Rectal smooth muscle tissue (tissue), 1 donor: ENCODE data around the gene GOLGA6L26.
"Not testable (repeated sequence)": the region's sequence is repeated elsewhere in the genome, so short reads cannot be mapped to it uniquely, and the experiment has no call there.

Source experiments
- H3K27ac ChIP-seq: one replicate; pipeline ENCODE4 v1.7.0; 2013; ENCODE audit warnings: low read depth, low read length, inconsistent platforms
- H3K27me3 ChIP-seq: one replicate; pipeline ENCODE4 v1.7.0; 2013; ENCODE audit warnings: low read length; ENCODE audit not compliant: control insufficient read depth, insufficient read depth
- H3K36me3 ChIP-seq: one replicate; pipeline ENCODE4 v1.7.0; 2013; ENCODE audit warnings: low read length; ENCODE audit not compliant: control insufficient read depth, insufficient read depth
- H3K4me1 ChIP-seq: one replicate; pipeline ENCODE4 v1.7.0; 2013; ENCODE audit warnings: low read length; ENCODE audit not compliant: control insufficient read depth, insufficient read depth
- H3K4me3 ChIP-seq: one replicate; pipeline ENCODE4 v1.7.0; 2013; ENCODE audit warnings: low read length
- H3K9ac ChIP-seq: one replicate; pipeline ENCODE4 v1.7.0; 2013; ENCODE audit warnings: low read length

GOLGA6L26 gene

GRCh38 chr15:23311233-23311632 lies 22.8 kb downstream of the GOLGA6L26 start:
- H3K36me3 ChIP-seq = peaks cover 17% of the 10 kb centered on the region
- H3K27ac ChIP-seq, H3K4me1 ChIP-seq, H3K27me3 ChIP-seq, H3K4me3 ChIP-seq, H3K9ac ChIP-seq: not testable (repeated sequence)

GRCh38 chr15:23305921-23306320 lies 28.1 kb downstream of the GOLGA6L26 start:
- not testable (repeated sequence) for H3K4me3 ChIP-seq, H3K4me1 ChIP-seq
- peaks cover 11% of the 10 kb centered on the region for H3K36me3 ChIP-seq

GRCh38 chr15:23304805-23305204 lies 29.2 kb downstream of the GOLGA6L26 start:
- H3K27me3 ChIP-seq, H3K27ac ChIP-seq, H3K36me3 ChIP-seq, H3K4me1 ChIP-seq, H3K9ac ChIP-seq: not testable (repeated sequence)
- H3K4me3 ChIP-seq = peak overlapping the region; percentile 9

More at GRCh38 chr15:23305921-23306320, 28.1 kb downstream of the GOLGA6L26 start:
- H3K9ac ChIP-seq, H3K27ac ChIP-seq, H3K27me3 ChIP-seq: not testable (repeated sequence)

GRCh38 chr15:23304267-23304666 lies 29.7 kb downstream of the GOLGA6L26 start:
- H3K4me3 ChIP-seq = peak overlapping the region; percentile 62
- H3K27ac ChIP-seq, H3K27me3 ChIP-seq, H3K4me1 ChIP-seq, H3K9ac ChIP-seq, H3K36me3 ChIP-seq: not testable (repeated sequence)

- peak overlapping the region; percentile 62 for H3K4me3 ChIP-seq
- H3K9ac ChIP-seq, H3K36me3 ChIP-seq, H3K27me3 ChIP-seq, H3K27ac ChIP-seq, H3K4me1 ChIP-seq: not testable (repeated sequence)
Observed at GRCh38 chr15:23303654-23304053, 30.3 kb downstream of the GOLGA6L26 start.

- not testable (repeated sequence) for H3K27ac ChIP-seq, H3K4me3 ChIP-seq, H3K9ac ChIP-seq, H3K36me3 ChIP-seq, H3K27me3 ChIP-seq, H3K4me1 ChIP-seq
Observed at GRCh38 chr15:23303246-23303645, 30.8 kb downstream of the GOLGA6L26 start.
